HG03159 (cell line): ENCODE results near the gene SENP8.
"Not testable (repeated sequence)": the region's sequence is repeated elsewhere in the genome, so short reads cannot be mapped to it uniquely, and the experiment has no call there.

Experiments
- ATAC-seq: cut with Tn5 transposase; IDR thresholded peaks from one replicate; pipeline ENCODE4 v1.9.1; 2021; ENCODE audit warnings: mild to moderate bottlenecking, moderate library complexity; ENCODE audit not compliant: unreplicated experiment

The SENP8 gene

DNA sequence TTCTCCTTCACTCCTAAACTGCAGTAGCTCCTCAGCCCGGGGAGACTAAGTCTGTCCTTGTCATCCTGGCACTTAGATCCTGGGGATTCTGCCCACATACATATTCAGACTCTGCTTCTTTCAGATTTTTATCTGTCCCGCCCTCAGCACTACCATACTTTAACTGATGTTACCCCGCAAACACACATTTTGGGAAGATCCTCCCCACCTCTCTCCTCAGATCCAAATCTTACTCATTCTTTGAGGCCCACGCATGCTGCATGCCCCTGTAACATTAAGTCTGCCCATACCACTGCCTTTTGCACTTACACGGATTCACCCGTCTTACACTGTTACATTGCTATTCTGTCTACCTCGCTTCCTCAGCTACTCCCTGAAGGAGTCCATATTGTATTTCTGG lies 36.1 kb downstream of the SENP8 start:
- no peak for ATAC-seq

DNA sequence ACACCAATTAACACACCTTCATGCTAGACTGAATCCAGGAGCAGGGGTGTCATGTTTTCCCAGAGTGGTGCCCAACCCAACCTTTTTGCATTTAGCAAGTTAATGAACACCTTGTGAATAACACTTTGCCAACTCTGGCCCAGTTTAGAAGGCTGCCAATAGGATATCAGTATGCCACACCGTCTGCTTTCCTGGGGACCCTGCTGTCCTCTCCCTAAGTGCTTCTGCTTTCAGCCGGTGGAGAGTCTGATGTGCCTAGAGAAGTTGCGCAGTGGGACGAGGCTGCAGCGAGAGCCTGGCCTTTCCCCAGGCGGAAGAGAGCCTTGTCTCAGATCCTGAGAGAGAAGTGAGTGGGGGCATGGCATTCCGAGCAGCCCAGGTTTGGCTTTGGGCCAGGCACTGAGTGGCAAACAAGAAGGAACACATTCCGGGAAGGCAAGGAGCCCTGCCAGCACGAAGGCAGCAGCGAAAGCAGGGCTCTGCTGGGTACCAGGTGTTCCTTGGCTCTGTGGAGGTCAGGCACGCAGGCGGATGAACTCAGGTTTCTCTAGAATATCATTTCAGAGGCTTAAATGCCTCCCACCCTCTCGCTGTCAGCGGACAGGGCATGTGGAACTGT lies 36.9 kb downstream of the SENP8 start:
- no peak for ATAC-seq

DNA sequence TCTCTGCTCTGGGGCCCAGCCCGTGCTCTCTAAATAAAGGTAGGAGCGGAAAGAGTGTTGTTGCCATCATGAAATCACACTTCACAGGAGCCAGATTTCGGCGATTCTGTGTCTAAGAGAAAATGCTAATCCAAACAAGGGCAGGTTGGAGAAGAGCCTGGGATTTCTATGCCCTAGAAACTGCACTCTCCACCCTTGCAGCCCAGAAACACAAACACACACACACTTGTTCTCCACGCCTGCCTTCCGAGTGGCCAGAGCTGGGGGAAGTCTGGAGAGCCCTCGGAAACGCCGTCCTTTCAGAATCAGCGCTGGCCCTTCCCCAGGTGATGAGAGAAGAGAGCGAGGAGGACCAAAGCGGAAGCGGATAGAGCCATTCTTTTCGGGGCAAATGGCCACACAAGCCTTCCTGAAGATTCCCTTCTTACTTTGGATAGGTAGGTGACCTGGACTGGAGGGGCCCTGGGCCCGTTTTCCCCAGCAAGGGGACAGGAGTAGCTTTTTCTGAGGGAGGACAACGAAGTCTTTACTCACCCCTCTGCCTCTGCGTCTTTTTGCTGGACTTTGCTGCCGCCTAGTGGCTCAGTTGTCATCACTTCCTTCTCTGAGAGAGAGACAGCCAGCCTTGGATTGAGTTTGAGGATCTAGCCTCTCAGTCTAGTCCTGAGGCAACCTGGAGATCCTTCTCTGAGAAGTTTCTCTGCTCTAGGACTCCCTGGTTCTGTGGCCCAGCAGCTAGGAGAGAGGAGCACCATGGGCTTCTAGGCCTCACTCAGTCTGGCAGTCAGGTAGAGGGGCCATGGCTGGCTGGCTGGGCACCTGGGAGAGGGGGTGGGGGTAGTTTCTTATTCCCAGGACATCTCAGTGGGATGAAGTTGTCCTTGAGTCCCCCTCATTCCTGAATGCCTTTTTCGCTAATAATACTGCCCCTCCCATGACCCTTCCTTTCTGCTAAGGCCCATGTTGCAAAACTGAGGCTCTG lies 37.7 kb downstream of the SENP8 start:
- peak; percentile 73 for ATAC-seq

DNA sequence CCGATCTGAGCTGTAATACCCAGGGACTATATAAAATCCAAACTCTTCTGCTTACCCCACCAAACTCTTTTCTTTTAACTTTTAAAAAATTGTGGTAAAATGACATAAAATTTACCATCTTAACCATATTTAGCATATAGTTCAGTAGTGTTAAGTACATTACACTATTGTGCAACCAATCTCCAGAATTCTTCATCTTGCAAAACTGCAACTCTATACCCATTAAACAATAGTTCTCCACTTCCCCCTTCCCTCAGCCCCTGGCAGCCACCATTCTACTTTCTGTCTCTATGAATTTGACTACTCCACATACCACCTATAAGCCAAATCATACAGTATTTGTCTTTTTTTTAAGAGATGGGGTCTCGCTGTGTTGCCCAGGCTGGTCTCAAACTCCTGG lies 38.7 kb downstream of the SENP8 start:
- no peak for ATAC-seq

GRCh38 chr15:72160696-72161245 lies 42.6 kb downstream of the SENP8 start:
- ATAC-seq: no peak

DNA sequence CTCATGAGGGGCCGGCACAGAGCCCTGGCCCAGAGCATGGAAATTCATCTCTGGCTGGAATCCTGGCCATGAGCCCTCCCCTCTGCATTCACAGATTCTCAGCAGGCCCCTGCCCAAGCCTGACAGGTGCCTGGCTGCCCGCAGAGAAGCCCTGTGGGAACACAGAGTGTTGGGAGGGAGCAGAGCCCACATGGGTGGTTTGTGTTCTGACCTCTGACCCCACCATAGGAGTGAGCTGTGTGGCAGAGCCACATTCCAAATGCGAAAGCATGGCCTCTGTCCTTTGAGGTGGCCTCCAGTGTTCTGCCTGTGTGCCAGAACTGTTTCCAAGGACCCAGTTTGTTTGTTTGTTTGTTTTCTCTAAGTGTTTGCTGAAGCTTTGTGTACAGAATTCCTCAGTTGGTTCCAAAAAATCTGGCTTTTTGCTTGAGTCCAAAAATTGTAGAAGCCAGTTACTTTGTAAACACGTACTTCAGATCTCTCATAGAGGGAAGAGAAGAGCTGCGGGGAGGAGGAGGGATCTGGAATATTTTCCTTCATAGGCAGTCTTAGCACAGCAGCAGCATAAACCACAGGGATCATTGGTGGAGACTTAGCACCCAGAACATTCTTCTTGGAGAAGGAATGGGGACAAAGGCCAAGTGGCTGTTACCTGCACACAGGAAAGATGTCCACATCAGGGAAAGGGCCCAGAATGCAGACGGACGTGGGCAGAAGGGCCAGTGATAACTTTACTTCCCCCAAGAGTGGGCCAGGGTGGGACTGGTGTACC lies 43.3 kb downstream of the SENP8 start:
- ATAC-seq: no peak

DNA sequence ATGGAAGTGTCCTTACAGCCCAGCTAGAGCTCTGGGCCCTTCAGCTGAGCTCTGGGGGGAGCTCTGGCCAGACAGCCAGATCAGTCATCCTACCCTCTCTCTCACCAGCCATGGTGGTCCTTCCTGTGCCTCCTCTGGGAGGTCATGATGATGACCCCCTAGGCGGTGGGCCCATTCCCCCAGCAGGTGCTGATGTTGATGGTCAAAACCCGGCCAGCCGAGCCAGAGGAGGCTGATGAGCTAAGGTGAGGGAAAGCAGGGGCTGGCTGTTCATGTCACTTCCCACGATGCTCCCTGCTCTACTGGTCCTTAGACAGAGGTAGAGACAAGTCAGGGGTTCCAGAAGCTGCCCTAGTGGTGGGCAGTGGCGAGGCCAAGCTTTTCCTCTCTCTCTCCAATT lies 44.4 kb downstream of the SENP8 start:
- no peak for ATAC-seq

- no peak for ATAC-seq
Observed at GRCh38 chr15:72163719-72164118, 45.5 kb downstream of the SENP8 start.

GRCh38 chr15:72166716-72167417 lies 48.7 kb downstream of the SENP8 start:
- ATAC-seq: no peak

DNA sequence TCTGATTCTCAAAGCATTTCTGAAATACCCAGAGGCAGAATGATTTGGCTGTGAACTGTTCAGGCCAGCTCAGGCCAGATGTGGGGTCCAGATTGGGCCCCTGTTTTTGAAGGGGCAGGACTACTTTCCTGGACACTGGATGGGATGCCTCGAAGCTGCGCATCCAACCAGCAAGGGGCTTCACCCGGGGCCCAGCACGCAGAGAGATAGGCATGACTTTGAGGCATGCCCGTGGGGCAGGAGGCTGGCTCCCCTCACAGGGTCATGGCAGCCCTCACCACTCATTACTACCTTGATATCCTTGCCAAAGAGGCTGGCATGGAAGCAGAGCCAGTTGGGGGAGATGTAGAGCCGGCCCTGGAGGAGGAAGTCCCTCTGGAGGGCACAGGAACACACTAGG lies 49.2 kb downstream of the SENP8 start:
- no peak for ATAC-seq

- ATAC-seq: no peak
Observed at GRCh38 chr15:72168131-72168807, 50.1 kb downstream of the SENP8 start.

- no peak for ATAC-seq
Observed at GRCh38 chr15:72168808-72169190, 50.6 kb downstream of the SENP8 start.

- ATAC-seq: no peak
Observed at GRCh38 chr15:72169236-72169920, 51.2 kb downstream of the SENP8 start.

GRCh38 chr15:72169921-72170611 lies 51.9 kb downstream of the SENP8 start:
- no peak for ATAC-seq

GRCh38 chr15:72170691-72171090 lies 52.5 kb downstream of the SENP8 start:
- ATAC-seq: no peak

DNA sequence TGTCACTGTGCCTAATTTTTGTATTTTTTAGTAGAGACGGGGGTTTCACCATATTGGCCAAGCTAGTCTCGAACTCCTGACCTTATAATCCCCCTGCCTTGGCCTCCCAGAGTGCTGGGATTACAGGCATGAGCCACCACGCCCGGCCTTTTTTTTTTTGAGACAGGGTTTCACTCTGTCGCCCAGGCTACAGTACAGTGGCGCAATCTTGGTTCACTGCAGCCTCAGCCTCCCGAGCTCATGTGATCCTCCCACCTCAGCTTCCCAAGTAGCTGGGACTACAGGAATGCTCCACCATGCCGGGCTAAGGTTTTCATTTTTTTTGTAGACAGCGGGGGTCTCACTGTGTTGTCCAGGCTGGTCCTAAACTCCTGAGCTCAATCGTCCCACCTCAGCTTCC lies 53.8 kb downstream of the SENP8 start:
- not testable (repeated sequence) for ATAC-seq

DNA sequence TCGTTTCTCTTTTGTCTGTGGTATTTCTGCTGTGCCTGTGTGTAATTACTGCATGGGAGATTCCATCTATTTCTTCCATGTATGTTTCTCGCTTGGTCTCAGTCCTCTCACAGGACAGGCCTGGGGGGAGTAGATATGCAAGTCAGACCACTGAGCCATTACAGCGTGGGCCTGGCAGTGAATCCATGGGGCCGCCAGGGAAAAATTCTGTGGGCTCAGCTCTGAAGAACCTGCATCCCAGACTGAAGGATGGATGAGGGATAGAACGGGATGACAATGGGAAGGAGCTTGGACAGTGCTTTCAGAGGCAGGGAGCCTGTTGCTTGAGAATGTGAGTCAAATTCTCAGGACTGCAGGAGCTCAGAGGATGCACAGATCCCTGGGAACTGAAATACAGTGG lies 54.6 kb downstream of the SENP8 start:
- no peak for ATAC-seq

- ATAC-seq: no peak
Observed at GRCh38 chr15:72173401-72173800, 55.2 kb downstream of the SENP8 start.
